HG03060 (cell line): ENCODE data around the gene DUSP9.
"Not testable (repeated sequence)": the region's sequence is repeated elsewhere in the genome, so short reads cannot be mapped to it uniquely, and the experiment has no call there.

Source experiments
- ATAC-seq: cut with Tn5 transposase; IDR thresholded peaks from one replicate; pipeline ENCODE4 v1.9.1; 2021; ENCODE audit warnings: low read depth, moderate number of reproducible peaks; ENCODE audit not compliant: unreplicated experiment

The DUSP9 gene, protein sequence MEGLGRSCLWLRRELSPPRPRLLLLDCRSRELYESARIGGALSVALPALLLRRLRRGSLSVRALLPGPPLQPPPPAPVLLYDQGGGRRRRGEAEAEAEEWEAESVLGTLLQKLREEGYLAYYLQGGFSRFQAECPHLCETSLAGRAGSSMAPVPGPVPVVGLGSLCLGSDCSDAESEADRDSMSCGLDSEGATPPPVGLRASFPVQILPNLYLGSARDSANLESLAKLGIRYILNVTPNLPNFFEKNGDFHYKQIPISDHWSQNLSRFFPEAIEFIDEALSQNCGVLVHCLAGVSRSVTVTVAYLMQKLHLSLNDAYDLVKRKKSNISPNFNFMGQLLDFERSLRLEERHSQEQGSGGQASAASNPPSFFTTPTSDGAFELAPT

DNA sequence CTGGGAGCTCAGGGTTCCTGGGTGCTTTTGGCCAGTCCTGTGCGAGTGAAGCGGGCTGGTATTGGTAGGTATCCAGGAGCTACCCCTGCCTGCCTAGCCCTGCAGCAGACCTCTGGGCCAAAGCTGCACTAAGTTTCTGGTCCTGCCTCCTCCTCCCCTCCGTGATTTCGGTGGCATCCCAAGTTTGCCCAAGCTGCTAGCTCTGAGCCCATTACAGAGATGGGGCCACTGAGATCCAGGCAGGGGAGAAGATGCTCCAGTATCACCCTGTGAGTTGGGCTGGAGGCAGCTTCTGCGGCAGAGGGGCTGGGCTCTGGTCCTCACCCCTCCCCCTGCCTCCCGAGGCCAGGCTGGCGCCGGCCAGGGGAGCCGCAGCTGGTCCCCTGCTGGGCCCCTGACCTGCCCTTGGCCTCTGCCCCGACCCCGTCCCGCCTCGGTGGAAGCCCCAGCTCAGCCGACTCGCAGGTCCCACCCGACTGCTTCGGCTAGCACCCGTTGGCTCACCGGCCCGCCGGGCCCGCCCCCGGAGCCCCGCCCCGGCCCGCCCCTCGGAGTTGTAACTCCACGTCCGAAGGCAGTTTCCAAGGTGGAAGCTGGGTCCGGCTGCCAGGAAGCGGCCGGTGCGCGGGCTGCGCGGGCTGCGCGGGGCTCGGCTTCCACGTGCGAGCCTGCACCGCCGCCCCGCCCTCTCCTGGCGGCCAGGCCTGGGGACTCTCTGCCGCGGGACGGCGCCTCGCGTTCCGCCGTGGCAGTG is at the start of gene DUSP9:
TSS of gene DUSP9 (plus strand) at position 584 of the 754 bp plus-strand sequence. CDS start 751 bp downstream, outside the sequence.
- no peak for ATAC-seq

DNA sequence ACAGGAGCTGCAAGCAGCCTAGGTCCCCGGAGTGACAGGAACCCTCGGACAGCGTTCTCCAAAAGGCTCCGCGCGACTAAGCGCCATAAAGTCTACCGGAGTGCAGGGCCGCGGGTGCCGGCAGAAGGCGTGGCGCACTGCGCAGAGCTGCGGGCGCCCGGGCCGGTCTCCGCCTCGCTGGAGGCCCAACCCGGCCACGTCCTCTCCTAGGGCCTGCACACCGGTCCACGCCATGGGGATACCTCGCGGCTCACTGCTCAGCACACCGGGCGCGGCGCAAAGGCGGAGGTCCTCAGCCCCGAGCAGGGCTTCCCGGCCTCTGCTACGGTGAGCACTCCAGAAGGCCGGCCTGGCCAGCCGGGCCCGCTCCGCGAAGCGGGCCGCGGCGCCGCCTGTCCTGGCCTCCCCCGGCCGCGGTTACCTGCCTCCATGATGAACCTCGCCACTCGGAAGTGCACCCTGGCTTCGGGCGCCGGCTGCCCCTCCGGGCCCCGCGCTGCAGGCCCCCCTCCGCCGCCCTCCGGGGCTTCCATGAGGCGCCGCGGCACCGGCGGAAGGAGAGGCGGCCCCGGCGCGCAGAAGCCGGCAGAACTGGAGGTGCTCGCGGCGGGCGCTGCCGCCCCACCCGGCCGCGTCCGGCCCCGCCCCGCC is 48.3 kb upstream of the DUSP9 start, which contains the start of gene CCNQ:
TSS of gene CCNQ (minus strand) at position 599 of the 651 bp plus-strand sequence. CDS start at position 533, 66 bp downstream.
- no peak for ATAC-seq

DNA sequence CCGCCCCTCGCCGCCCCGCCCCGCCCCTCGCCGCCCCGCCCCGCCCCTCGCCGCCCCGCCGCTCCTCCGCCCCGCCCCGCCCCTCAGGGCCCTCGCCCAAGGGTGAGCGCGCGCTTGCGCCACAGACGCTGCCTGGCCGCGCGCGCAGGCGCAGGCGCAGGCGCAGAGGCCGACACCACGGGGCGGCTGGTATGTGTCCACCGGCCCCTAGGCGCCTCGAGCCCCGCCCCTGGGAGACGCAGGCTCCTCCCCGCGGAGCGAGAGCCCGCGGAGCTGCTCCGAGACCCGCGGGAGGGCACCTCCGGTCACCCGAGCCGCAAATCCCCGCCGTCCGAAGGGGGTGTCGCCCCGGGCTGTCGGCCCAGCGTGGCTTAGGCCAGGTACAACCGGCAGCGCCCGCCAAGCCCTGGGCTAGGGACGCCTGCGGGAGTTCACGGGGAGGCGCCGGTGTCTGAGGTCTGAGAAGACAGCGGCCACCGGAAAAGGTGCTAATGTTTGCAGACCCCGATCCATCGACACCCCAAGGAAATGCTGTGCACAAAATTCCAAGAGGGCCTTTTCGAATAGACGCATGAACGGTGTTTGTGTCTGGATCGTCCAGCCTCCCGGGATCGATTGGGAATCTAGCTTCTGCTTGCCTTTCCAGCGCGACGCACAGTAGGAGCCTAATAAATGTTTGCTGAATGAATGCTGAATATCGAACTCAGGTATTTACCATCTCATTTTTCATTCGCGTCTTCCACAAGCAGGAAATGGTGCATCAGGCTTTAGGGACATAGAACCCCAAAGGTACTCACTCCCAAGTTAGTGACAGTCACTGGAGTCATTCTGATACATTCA is 47.6 kb upstream of the DUSP9 start:
- ATAC-seq, result no peak

DNA sequence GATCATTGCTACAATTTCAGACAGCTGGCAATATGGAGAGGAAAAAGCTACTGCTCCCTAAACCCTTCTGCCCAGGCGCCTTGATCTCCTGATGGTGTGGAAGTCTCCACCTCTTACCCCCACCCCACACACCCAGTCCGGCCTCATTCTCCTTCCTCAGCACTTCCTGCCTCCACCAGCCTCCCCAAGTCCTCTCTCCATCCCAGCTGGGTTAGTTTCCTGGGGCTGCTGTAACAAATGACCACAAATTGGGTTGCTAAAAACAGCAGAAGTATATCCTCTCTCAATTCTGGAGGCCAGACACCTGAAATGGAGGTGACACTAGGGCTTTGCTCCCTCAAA is 47.0 kb upstream of the DUSP9 start:
- ATAC-seq, result no peak

GRCh38 chrX:153600921-153601320 is 46.1 kb upstream of the DUSP9 start:
- no peak for ATAC-seq

DNA sequence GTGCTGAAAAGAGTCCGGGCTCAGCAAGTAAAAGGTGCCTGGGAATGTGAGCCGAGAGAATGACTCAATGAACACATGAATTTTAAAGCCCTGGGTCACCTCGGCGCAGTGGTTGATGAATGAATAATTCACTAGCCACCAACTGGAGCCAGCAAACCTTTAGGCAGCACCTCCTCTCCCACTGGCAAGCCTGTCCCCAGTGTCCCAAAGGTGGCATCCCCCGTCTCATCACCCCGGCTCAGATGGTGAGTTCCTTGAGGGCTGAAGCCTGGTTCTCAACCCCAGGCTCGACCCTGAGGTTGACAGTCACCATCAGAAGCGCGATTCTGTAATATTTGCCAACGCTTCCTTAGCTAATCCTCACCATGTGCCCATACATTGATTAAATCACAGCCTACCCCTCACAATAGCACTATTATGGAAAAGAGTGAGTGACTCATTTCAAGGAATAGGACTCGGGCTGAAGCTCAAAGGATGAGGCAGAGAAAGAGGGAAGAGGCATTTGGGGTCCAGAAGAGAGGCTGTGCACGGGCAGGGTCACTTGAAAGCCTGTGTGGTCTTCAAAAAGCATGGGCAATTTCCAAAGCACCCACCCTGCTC is 45.4 kb upstream of the DUSP9 start:
- no peak for ATAC-seq

GRCh38 chrX:153602601-153603000 is 44.4 kb upstream of the DUSP9 start:
- ATAC-seq, result no peak

- ATAC-seq, result no peak
Observed at GRCh38 chrX:153603131-153603656, 43.8 kb upstream of the DUSP9 start.

DNA sequence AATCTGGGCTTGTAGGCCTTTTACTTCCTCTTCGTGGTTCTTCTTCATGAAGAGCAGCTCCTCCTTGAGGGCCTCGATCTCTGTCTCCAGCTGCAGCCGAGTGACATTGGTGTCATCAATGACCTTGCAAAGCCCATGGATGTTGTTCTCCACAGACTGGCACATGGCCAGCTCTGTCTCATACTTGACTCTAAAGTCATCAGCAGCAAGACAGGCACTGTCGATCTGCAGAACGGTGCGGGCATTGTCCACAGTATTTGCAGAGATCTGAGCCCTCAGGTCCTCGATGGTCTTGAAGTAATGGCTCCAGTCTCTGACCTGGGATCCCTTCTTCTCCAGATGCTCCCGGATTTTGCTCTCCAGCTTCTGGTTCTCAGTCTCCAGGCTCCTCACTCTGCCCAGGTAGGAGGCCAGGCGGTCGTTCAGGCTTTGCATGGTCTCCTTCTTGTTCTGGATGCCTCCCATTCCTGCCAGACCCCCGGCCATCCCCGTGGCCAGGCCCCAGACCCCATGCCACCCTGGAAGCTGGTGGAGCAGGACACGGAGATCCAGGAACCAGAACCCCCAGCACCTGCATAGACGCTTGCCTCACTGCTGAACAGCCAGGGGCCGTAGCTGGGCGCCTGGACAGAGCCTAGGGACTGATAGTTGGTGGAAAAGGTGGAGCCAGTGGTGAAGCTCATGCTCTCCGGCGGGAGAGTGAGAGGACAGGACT is 42.2 kb upstream of the DUSP9 start:
- ATAC-seq, result not testable (repeated sequence)

- no peak for ATAC-seq
Observed at GRCh38 chrX:153606503-153606902, 40.5 kb upstream of the DUSP9 start.

GRCh38 chrX:153608376-153608775 is 38.6 kb upstream of the DUSP9 start:
- no peak for ATAC-seq

DNA sequence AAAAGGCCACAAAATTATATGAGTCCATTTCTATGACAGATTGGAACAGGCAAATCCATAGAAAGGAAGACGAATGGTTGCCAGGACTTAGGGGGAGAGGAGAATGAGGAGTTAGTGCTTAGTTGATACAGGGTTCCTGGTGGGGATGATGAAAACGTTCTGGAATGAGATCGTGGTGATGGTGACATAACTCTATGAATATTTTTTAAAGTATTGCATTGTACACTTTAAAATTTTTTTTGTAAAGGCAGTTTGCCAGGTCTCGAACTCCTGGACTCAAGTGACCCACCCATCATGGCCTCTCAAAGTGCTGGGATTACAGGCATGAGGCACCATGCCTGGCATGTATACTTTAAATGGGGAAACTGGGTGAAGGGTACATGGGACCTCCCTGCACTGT is 38.2 kb upstream of the DUSP9 start:
- no peak for ATAC-seq

GRCh38 chrX:153609917-153610835 is 36.8 kb upstream of the DUSP9 start:
- ATAC-seq, result no peak

DNA sequence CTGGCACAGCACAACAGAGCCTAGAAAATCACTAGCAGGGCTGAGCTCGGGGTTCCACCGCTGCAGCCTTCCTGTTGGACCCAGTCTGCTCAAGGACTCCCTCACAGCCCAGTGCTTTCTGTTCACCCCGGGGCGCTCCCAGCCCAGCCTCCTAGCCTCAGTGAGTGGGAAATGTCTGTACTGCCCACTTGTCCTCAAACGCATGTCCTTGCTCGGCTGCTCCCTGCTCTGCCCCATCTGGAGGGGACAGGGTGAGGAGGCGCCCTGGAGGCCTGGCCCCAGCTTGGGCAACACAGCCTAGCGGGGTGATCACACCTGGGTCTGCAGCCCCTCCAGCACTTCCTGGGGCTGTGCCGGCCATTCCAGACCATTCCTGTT is 36.2 kb upstream of the DUSP9 start:
- no peak for ATAC-seq

- ATAC-seq, result no peak
Observed at GRCh38 chrX:153611298-153612095, 35.5 kb upstream of the DUSP9 start.

- no peak for ATAC-seq
Observed at GRCh38 chrX:153612413-153612812, 34.6 kb upstream of the DUSP9 start.

DNA sequence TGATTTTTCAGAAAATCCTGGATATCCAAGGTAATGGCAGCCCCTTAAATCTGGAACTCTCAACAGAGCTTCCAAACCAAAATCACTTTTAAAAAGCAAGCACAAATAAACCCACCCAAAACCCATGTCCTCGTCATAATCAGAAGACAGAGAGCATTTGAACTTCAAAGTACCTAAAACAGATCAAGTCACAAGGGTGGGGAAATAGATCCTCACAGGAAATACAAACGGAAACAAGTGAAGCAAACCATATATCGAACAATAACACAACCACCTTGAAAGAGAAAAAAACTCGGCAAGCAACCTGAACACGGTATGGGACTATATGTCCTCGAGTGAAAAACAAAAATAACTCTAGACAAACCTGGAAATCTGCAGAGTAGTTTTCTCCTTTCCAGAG is 32.2 kb upstream of the DUSP9 start:
- no peak for ATAC-seq
